Measurements from ENCODE around the gene ANXA1. TPM values are rescaled to one million over a fixed set of nuclear protein-coding genes. Genes with fewer than 3 reads are reported as not detected.

ANXA1 gene
- total RNA-seq, 1 experiment from 2014 or later: 486 TPM

DNA sequence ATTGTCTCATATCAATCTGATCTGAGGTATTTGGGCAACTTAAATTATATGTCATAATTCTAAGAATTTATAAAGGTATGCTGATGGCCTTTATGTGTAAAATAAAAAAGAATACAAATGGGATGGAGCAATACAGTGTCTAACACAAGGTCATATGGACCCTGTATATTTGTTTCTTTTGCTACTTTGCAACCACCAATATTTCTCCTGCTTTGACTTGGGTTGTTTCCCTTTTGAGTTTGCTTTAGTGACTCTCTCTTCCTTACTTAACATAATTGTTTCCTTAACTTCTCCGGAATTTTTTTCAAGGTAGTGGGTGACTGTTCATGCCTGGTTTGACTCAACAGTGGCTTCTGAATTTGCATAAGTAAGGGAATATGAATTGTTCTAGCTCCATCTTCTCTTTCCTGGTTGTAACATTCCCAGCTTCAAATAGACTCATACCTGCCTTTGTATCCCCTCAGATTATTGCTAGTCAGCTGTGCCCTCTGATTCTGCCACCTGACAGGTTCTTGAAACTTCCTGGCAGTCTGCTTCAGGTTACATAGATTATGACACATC, 30.2 kb upstream of the ANXA1 start:
- Histone ChIP-seq H3K9me3 (ENCODE audit: control insufficient read depth in 1 of 2, insufficient read depth in 1 of 2, low read depth in 1 of 2, low read length in 2 of 2) (no peaks in the 10 kb centered on the region), H3K36me3 (ENCODE audit: control insufficient read depth in 1 of 2, insufficient read depth in 2 of 2, low read length in 2 of 2) (no peaks in the 10 kb centered on the region), H3K4me2 (ENCODE audit: low read length) (no peak overlapping the region), H4K20me1 (ENCODE audit: insufficient read depth) (no peaks in the 10 kb centered on the region), H2AFZ (ENCODE audit: low read depth, low read length, poor library complexity, severe bottlenecking) (no peak overlapping the region), H3K27ac (ENCODE audit: low read depth, low read length) (no peak overlapping the region), H3K27me3 (ENCODE audit: insufficient read depth, low read length) (no peaks in the 10 kb centered on the region), H3K4me3 (replicated peaks in 1 of 2; ENCODE audit: low read depth in 1 of 2, low read length in 2 of 2) (no peak overlapping the region), H3K4me1 (ENCODE audit: control insufficient read depth in 1 of 2, insufficient read depth in 2 of 2, low read length in 2 of 2) (peaks cover 12 to 38% of the 10 kb centered on the region in 2 experiments), H3K79me2 (ENCODE audit: insufficient read depth, low read length) (no peaks in the 10 kb centered on the region), H3K9me2 (ENCODE audit: insufficient read depth) (no peaks in the 10 kb centered on the region), H3K9ac (ENCODE audit: low read length) (no peak overlapping the region)
- POLR2A ChIA-PET: no interaction called here
- no peak for ATAC-seq
- CTCF ChIA-PET: no interaction called here
- RAD21 ChIA-PET (ENCODE audit: low non-redundant PET in 1 of 2, low total read pairs in 2 of 2, uncharacterized antibody in 2 of 2, unreplicated experiment in 2 of 2): no interaction called here
- TF ChIP-seq EZH2phosphoT487 (IDR thresholded peaks at IDR 0.05; ENCODE audit: borderline replicate concordance) (no peak), FOSL1 (IDR thresholded peaks at IDR 0.05; ENCODE audit: low read depth) (no peak), ZNF274 (IDR thresholded peaks at IDR 0.05; ENCODE audit: low read depth, low read length) (no peak), SRF (IDR thresholded peaks at IDR 0.05; ENCODE audit: low read depth) (no peak), CBX3 (IDR thresholded peaks at IDR 0.05; ENCODE audit: low read depth) (no peak), SIN3A (IDR thresholded peaks at IDR 0.05; ENCODE audit: low read depth) (no peak), POLR2AphosphoS5 (IDR thresholded peaks at IDR 0.05; ENCODE audit: low read depth, low read length) (no peak), EZH2 (IDR thresholded peaks at IDR 0.05) (no peak), POLR2A (IDR thresholded peaks at IDR 0.05; ENCODE audit: borderline replicate concordance, extremely low read depth, insufficient read depth, insufficient read length) (no peak), RAD21 (IDR thresholded peaks at IDR 0.05; ENCODE audit: low read depth) (no peak), TCF7L2 (IDR thresholded peaks at IDR 0.05; ENCODE audit: borderline replicate concordance, extremely low read depth, insufficient read depth, insufficient read length) (no peak), YY1 (IDR thresholded peaks at IDR 0.05; ENCODE audit: extremely low read depth, insufficient replicate concordance, low read depth, low read length) (no peak), JUND (IDR thresholded peaks at IDR 0.05) (no peak), CEBPB (IDR thresholded peaks at IDR 0.05; ENCODE audit: low read depth) (no peak)
- TF ChIP-seq, protein P1, sequence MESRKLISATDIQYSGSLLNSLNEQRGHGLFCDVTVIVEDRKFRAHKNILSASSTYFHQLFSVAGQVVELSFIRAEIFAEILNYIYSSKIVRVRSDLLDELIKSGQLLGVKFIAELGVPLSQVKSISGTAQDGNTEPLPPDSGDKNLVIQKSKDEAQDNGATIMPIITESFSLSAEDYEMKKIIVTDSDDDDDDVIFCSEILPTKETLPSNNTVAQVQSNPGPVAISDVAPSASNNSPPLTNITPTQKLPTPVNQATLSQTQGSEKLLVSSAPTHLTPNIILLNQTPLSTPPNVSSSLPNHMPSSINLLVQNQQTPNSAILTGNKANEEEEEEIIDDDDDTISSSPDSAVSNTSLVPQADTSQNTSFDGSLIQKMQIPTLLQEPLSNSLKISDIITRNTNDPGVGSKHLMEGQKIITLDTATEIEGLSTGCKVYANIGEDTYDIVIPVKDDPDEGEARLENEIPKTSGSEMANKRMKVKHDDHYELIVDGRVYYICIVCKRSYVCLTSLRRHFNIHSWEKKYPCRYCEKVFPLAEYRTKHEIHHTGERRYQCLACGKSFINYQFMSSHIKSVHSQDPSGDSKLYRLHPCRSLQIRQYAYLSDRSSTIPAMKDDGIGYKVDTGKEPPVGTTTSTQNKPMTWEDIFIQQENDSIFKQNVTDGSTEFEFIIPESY (IDR thresholded peaks at IDR 0.05; ENCODE audit: extremely low read depth, insufficient replicate concordance, low read length): no peak
- TF ChIP-seq, protein P2, sequence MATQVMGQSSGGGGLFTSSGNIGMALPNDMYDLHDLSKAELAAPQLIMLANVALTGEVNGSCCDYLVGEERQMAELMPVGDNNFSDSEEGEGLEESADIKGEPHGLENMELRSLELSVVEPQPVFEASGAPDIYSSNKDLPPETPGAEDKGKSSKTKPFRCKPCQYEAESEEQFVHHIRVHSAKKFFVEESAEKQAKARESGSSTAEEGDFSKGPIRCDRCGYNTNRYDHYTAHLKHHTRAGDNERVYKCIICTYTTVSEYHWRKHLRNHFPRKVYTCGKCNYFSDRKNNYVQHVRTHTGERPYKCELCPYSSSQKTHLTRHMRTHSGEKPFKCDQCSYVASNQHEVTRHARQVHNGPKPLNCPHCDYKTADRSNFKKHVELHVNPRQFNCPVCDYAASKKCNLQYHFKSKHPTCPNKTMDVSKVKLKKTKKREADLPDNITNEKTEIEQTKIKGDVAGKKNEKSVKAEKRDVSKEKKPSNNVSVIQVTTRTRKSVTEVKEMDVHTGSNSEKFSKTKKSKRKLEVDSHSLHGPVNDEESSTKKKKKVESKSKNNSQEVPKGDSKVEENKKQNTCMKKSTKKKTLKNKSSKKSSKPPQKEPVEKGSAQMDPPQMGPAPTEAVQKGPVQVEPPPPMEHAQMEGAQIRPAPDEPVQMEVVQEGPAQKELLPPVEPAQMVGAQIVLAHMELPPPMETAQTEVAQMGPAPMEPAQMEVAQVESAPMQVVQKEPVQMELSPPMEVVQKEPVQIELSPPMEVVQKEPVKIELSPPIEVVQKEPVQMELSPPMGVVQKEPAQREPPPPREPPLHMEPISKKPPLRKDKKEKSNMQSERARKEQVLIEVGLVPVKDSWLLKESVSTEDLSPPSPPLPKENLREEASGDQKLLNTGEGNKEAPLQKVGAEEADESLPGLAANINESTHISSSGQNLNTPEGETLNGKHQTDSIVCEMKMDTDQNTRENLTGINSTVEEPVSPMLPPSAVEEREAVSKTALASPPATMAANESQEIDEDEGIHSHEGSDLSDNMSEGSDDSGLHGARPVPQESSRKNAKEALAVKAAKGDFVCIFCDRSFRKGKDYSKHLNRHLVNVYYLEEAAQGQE (IDR thresholded peaks at IDR 0.05; ENCODE audit: low read depth): no peak
- TF ChIP-seq, protein P3, sequence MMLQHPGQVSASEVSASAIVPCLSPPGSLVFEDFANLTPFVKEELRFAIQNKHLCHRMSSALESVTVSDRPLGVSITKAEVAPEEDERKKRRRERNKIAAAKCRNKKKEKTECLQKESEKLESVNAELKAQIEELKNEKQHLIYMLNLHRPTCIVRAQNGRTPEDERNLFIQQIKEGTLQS (IDR thresholded peaks at IDR 0.05): no peak
- TF ChIP-seq, protein P4, sequence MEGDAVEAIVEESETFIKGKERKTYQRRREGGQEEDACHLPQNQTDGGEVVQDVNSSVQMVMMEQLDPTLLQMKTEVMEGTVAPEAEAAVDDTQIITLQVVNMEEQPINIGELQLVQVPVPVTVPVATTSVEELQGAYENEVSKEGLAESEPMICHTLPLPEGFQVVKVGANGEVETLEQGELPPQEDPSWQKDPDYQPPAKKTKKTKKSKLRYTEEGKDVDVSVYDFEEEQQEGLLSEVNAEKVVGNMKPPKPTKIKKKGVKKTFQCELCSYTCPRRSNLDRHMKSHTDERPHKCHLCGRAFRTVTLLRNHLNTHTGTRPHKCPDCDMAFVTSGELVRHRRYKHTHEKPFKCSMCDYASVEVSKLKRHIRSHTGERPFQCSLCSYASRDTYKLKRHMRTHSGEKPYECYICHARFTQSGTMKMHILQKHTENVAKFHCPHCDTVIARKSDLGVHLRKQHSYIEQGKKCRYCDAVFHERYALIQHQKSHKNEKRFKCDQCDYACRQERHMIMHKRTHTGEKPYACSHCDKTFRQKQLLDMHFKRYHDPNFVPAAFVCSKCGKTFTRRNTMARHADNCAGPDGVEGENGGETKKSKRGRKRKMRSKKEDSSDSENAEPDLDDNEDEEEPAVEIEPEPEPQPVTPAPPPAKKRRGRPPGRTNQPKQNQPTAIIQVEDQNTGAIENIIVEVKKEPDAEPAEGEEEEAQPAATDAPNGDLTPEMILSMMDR (IDR thresholded peaks at IDR 0.05 in 2 of 3, conservative IDR thresholded peaks at IDR 0.05 in 1 of 3; ENCODE audit: borderline replicate concordance in 1 of 3, insufficient read depth in 1 of 3, low read depth in 2 of 3, low read length in 2 of 3): no peak
- TF ChIP-seq, protein P5, sequence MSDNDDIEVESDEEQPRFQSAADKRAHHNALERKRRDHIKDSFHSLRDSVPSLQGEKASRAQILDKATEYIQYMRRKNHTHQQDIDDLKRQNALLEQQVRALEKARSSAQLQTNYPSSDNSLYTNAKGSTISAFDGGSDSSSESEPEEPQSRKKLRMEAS (IDR thresholded peaks at IDR 0.05): no peak
- intact Hi-C loops (cut with micrococcal nuclease): no loop called here
- BruUV-seq (replicated peaks): no TSS peak
- DNase-seq (ENCODE audit: low read depth, low spot score): no peak
